Measurements from ENCODE around the gene ZNF845.
"Not testable (repeated sequence)": the region's sequence is repeated elsewhere in the genome, so short reads cannot be mapped to it uniquely, and the experiment has no call there.

Gene ZNF845

GRCh38 chr19:53396525-53396868 lies 62.9 kb downstream of the ZNF845 start:
- H3K27me3 ChIP-seq (ENCODE audit: insufficient read depth, poor library complexity, severe bottlenecking), result no peaks in the 10 kb centered on the region
- TF ChIP-seq CTCF (IDR thresholded peaks at IDR 0.05; ENCODE audit: insufficient read depth, low read length), result no peak
- TF ChIP-seq POLR2AphosphoS5 (IDR thresholded peaks at IDR 0.05; ENCODE audit: low read depth), result no peak
- no peak for TF ChIP-seq REST (IDR thresholded peaks at IDR 0.05; ENCODE audit: insufficient replicate concordance, low read depth)
- TF ChIP-seq GABPA (IDR thresholded peaks at IDR 0.05; ENCODE audit: low read depth), result no peak
- no peak for TF ChIP-seq SPI1 (IDR thresholded peaks at IDR 0.05; ENCODE audit: borderline replicate concordance, low read depth)
- H3K27ac ChIP-seq (replicated peaks), result no peak overlapping the region
- H3K4me3 ChIP-seq (replicated peaks; ENCODE audit: insufficient read depth, low read length), result no peak overlapping the region
- no peak for DNase-seq (ENCODE audit: low read depth in 1 of 2, low spot score in 1 of 2)

- DNase-seq (ENCODE audit: low read depth in 1 of 2, low spot score in 1 of 2); H3K4me3 ChIP-seq (replicated peaks; ENCODE audit: insufficient read depth, low read length); H3K27ac ChIP-seq (replicated peaks); H3K27me3 ChIP-seq (ENCODE audit: insufficient read depth, poor library complexity, severe bottlenecking): not testable (repeated sequence)
These were observed 64.4 kb downstream of the ZNF845 start for GRCh38 chr19:53397918-53398317.

Measured in HL-60 (cell line).